ENCODE data around the gene PUS1.
"Not testable (repeated sequence)": the region's sequence is repeated elsewhere in the genome, so short reads cannot be mapped to it uniquely, and the experiment has no call there.

Gene PUS1

DNA sequence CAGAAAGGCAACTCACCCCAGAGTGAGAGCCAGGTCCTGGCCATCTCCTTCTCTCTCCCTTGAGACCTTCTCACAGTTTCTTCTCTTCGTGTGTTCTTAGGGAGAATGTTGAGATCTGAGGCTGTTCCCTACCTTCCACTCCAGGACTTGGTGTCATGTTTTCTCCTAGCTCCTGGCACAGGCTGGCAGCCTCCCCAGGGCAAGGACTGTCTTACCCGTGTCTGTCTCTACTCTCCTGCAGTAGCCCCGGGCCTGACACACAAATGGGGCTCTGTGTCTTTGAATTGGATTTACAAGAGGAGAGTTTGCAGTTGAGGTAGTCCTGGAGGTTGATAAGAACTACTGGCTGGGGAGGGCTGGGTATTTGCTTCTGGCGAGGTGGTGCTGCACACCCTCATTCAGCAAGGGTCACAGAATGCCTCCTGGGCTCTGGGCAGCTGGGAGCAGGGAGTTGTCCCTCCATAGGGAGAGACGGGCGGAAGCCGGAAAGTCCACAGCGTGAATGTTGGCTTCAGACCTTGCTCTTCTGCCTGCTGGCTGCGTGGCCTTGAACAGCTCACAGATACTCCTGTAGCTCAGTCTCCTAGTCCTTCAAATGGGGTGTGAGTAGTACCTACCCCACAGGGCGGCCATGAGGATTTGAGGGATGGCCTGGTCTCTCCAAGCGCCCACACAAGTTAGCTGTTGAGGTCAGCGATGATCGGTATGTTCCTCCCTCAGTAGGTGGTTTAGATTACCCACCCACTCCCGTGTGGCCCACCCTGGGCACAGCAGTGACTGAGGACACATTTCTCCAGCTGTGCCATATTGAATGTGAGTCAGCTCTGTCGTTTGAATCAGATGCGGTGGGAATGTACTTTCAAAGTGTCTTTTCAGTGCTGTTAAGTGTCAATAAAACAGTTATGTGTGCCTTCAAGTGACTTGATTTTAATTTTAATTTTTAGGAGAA lies 30.8 kb downstream of the PUS1 start:
- DNase-seq (ENCODE audit: low read depth in 2 of 2): no peak

DNA sequence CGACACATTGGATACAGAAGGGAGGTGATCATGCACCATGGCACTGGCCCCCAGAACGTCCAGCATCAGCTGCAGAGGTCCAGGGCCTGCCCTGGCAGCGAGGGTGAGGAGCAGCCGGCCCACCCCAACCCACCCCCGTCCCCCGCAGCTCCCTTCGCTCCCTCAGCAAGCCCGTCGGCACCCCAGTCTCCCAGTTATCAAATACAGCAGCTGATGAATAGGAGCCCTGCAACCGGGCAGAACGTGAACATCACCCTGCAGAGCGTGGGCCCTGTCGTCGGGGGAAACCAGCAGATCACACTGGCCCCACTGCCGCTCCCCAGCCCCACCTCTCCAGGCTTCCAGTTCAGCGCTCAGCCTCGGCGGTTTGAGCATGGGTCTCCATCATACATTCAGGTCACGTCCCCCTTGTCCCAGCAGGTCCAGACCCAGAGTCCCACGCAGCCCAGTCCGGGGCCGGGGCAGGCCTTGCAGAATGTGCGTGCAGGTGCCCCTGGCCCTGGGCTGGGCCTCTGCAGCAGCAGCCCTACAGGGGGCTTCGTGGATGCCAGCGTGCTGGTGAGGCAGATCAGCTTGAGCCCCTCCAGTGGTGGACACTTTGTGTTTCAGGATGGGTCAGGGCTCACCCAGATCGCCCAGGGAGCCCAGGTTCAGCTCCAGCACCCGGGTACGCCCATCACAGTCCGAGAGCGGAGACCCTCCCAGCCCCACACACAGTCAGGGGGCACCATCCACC lies 31.7 kb downstream of the PUS1 start:
- DNase-seq (ENCODE audit: low read depth in 2 of 2): not testable (repeated sequence)

DNA sequence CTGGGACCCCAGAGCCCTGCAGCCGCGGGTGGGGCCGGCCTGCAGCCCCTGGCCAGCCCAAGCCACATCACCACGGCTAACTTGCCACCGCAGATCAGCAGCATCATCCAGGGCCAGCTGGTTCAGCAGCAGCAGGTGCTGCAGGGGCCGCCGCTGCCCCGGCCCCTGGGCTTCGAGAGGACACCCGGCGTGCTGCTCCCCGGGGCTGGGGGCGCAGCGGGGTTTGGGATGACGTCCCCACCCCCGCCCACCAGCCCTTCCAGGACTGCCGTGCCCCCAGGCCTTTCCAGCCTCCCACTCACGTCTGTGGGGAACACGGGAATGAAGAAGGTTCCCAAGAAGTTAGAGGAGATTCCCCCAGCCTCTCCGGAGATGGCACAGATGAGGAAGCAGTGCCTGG lies 32.3 kb downstream of the PUS1 start:
- DNase-seq (ENCODE audit: low read depth in 2 of 2): not testable (repeated sequence)

DNA sequence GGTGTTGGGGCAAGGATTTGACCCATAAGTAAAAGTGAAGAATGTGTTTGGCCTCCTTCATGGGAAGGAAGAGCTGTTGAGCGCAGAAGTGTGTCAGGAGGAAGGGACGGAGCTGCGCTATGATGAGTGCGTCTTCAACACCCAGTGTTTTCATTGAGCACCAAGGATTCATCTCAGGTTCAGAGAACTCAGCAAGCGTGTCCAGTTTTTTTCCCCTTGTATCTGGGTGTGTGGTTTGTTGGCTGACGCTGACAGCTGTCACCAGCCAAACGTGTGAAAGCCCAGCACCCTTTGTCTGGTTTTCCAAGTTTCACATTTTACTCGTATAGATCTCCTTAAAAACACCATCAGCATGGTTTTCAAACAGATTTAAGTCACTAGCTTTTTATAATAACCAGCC lies 33.0 kb downstream of the PUS1 start:
- DNase-seq (ENCODE audit: low read depth in 2 of 2): no peak

DNA sequence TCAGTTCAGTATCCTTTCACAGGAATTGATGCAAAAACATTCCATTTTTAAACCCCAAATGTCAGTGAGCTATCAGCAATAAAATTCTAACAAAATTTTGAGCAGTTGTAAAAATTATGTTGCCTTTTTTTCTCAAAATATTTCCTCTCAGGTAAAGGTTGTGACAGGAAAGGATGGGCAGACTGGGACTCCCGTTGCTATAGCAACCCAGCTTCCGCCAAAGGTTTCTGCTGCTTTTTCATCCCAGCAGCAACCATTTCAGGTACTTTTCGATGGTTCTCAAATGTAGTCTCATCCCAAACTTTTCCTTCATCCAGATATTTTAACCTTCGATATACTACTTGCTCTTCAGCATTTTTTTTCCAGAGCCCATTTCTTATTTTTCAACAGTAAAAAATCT lies 34.3 kb downstream of the PUS1 start:
- DNase-seq (ENCODE audit: low read depth in 2 of 2): no peak

DNA sequence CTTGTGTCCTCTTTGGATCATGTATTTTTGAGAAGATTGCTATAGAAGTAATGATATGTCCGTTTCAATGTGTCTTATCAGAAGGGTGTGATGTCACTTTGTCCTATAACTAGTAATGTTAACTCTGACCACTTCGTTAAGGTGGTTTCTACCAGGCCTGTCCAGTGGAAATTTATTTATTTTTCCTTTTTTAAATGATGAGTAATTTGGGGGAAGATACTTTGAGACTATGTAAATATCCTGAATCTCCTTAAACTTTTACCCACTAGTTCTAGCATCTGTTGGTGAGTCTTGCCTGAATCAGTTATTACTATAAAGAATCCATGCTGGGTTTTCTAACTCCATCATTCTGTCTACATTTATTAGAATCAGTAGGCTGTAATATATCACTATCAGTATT lies 36.0 kb downstream of the PUS1 start:
- DNase-seq (ENCODE audit: low read depth in 2 of 2): no peak

DNA sequence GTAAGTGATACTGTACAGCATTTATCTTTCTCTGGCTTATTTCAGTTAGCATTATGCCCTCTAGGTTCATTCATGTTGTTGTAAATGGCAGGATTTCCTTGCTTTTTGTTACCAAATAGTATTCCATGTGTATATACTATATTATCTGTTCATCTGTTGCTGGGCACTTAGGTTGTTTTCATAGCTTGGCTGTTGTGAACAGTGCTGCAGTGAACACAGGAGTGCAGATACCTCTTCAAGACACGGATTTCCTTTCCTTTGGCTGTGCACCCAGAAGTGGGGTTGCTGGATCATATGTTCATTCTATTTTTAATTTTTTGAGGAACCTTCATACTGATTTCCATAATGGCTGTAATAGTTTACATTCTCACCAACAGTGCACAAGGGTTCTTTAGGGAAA lies 42.1 kb downstream of the PUS1 start:
- DNase-seq (ENCODE audit: low read depth in 2 of 2): no peak

DNA sequence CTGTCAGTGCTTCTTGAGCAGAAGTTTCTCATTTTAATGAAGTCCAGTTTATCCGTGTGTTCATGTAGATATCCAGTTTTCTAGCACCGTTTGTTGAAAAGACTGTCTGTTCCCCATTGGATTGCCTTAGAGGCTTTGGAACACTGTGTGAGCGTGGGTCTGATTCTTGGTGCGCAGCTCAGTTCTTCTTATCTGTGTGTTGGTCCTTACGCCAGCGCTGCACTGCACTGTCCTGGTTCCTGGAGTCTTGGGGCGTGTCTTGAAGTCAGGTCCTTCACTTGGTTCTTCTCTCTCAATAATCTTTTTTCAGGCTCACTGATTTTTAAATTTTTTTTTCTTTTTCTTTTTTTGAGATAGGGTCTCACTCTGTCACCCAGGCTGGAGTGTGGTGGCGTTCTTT lies 46.2 kb downstream of the PUS1 start:
- DNase-seq (ENCODE audit: low read depth in 2 of 2): no peak

DNA sequence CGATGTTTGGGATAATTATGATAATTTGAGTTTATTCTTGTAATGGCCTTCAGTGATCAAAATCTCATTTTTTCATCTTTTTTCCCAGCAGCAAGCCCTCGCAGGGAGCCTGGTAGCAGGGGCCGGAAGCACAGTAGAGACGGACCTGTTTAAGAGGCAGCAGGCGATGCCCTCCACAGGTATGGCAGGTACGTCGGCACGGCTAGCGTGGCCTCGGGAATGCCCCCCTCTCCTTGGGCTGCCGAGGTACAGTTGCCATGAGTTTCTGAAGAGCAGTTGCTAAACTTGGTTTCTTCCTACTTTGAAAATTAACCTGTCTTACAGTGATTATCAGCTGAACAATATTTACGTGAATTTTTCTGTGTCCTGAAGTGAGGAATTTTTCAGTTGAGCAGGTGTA lies 50.5 kb downstream of the PUS1 start:
- DNase-seq (ENCODE audit: low read depth in 2 of 2): no peak

DNA sequence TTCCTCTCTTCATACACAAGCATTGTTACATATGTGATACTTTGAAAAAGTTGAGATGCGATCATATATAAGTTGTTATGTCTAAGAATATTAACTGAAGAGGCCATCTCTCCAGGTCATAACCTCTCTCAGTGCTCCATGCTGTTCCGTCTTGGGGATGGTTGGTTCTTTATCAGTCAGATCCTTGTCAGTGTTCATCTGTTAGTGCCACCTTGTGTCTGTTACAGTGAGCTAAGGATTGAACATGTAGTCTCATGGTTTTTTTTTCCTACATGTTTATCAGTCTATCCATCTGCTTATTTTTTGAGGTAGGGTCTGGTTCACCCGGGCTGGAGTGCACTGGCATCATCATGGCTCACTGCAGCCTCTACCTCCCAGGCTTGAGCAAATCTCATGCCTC lies 51.2 kb downstream of the PUS1 start:
- DNase-seq (ENCODE audit: low read depth in 2 of 2): no peak

DNA sequence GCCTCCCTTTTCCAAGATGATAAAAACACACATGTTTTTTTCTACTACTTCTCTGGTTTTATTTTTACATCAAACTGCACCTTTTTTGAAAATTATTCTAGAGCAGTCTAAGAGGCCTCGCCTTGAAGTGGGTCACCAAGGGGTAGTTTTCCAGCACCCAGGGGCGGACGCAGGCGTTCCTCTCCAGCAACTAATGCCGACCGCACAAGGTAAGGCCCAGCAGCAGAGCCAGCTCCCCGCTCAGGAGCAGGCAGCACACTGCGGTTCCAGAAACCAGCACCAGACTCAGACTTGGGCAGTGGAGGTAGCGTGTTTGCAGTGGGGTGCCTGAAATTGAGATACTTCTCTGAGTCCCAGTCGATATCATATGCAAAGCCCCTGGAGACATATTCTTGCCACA lies 52.3 kb downstream of the PUS1 start:
- no peak for DNase-seq (ENCODE audit: low read depth in 2 of 2)

DNA sequence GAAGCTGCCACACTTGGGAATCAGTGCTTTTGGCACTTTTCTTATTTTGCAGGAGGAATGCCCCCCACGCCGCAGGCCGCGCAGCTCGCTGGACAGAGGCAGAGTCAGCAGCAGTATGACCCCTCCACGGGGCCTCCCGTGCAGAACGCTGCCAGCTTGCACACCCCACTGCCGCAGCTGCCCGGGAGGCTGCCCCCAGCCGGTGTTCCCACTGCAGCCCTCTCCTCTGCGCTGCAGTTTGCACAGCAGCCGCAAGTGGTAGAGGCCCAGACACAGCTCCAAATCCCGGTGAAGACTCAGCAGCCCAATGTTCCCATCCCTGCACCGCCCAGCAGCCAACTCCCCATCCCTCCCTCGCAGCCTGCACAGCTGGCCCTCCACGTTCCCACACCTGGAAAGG lies 53.0 kb downstream of the PUS1 start:
- no peak for DNase-seq (ENCODE audit: low read depth in 2 of 2)

DNA sequence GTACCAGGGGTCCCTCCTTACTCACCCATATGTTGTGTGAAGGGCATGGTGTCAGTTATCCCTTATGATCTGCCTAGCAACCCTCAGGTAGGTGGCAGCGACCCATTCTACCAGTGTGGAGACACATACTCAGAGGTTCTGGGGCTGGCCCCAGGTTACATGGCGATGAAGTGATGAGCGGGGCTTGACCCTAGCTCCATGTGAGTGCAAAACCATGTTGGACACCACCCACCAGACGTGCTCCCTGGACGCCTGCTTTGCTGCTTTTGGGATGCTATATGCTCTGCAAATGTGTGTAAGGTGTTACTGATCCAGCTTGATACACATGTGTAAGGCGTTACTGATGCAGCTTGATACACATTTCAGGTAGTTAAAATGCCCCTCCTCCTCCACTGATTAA lies 54.0 kb downstream of the PUS1 start:
- no peak for DNase-seq (ENCODE audit: low read depth in 2 of 2)

DNA sequence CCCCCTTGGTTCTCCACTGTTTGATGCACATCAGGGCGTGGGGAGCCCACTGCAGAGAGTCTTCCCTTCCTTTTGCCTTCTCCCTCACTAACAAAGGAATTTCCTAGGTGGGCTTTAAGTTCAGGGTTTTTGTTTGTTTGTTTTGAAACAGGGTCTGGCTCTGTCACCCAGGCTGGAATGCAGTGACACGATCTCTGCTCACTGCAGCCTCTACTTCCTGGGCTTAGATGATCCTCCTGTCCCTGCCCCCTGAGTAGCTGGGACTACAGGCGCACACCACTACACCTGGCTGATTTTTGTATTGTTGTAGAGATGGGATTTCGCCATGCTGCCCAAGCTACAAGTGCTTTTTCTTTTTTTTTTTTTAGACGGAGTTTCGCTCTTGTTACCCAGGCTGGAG lies 54.5 kb downstream of the PUS1 start:
- DNase-seq (ENCODE audit: low read depth in 2 of 2): no peak

DNA sequence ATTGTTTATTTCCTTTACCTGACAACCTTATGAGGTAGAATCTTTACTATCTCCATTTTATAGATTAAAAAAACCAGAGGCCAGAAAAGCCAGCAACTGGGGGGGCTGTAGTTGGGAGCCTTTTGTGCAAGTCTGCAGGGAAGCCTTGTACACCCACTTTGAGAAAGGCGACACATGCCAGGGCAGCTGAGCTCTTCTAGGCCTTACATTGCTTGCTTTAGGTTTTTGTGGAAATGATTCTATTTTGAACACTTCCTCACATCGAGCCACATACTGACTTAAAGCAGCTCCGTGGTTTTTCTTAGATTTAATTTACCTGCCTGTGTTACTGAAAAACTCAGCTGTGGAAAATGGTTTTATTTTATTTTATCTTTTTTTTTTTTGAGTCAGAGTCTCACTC lies 55.3 kb downstream of the PUS1 start:
- no peak for DNase-seq (ENCODE audit: low read depth in 2 of 2)

DNA sequence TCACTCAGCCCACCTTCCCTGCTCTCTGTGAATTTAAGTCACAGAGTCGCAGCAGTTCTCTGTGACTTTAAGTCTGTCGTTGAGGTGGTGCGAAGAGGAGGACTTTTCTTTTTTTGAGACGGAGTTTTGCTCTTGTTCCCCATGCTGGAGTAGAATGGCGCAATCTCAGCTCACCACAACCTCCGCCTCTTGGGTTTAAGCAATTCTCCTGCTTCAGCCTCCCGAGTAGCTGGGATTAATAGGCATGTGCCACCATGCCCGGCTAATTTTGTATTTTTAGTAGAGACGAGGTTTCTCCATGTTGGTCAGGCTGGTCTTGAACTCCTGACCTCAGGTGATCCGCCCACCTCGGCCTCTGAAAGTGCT lies 56.4 kb downstream of the PUS1 start:
- DNase-seq (ENCODE audit: low read depth in 2 of 2): not testable (repeated sequence)

DNA sequence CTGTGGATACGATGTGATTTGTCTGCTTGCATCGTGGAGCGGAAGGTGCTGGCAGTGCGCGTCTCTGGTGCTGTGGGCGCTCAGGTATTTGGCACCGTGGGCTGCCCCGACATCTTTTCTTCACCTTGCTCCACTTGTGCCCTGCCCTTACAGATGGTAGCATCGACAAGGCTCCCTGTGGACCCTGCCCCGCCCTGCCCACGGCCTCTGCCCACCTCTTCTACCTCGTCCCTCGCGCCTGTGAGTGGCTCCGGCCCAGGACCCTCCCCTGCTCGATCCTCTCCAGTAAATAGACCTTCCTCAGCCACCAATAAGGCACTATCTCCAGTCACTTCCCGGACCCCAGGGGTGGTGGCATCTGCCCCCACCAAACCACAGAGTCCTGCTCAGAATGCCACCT lies 57.3 kb downstream of the PUS1 start:
- no peak for DNase-seq (ENCODE audit: low read depth in 2 of 2)

DNA sequence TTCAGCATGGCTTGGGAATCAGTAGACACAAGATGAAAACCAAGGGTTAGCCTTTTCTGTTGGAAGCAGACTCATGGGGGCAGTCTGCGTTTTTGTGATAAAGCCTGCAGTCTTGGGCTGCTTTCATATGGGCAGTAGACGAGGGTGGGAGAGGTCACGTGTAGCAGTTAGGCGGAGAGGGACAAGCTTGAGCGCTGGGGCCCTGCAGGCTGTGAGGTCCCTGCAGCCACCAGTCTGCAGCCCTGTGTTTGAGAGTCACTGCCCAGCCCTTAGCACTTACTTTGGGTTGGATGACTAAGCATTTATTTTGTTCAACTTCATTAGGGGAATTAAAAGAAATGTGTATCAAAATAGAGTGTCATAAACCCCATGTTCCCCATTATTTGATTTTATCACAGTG lies 57.8 kb downstream of the PUS1 start:
- no peak for DNase-seq (ENCODE audit: low read depth in 2 of 2)

DNA sequence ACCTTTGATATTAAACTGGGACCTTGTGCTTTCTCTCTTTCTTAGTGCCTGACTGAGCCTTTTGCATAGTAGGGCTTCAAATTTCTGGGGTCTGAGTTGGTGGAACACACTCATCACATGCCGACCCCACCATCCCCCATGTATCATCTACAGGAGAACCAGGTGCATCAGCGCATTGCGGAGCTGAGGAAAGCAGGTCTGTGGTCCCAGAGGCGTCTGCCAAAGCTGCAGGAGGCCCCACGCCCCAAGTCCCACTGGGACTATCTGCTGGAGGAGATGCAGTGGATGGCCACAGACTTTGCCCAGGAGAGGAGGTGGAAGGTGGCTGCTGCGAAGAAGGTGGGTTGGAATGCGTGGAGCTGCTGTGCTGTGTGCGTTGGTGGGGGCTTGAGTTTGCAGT lies 58.5 kb downstream of the PUS1 start:
- DNase-seq (ENCODE audit: low read depth in 2 of 2): no peak

DNA sequence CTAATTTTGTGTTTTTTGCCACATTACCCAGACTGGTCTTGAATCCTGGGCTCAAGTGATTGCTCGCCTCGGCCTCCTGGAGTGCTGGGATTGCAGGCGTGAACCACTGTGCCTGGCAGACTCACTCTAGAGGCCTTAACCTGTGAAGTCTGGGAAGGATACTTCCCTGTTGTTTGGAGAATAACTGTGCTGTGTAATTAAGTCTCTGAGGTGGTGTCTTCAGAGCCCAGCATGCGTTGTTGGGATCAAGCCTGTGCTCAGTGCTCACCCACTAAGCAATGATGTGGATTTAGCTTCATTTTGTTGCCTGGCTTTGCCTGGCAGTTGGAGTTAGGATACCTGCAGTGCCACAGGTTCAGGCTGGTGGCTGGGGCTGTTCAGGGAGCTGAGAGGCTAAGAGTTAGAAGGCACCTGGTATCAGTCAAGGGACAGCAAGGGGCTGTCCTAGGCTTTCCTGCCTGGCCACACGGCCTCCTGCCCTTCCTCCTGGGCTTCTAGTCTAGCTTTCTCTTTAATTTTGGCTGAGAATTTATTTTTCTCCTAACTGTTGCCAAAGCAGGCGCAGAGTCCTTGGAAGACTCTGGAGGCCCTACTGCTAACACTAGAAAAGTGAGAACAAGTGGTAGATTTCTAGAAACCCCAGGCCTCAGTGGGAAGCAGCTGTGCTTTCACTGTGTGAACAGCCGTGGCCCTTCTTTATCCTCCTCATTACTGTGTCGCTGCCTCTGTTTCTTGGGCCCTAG lies 59.1 kb downstream of the PUS1 start:
- DNase-seq (ENCODE audit: low read depth in 2 of 2): no peak

DNA sequence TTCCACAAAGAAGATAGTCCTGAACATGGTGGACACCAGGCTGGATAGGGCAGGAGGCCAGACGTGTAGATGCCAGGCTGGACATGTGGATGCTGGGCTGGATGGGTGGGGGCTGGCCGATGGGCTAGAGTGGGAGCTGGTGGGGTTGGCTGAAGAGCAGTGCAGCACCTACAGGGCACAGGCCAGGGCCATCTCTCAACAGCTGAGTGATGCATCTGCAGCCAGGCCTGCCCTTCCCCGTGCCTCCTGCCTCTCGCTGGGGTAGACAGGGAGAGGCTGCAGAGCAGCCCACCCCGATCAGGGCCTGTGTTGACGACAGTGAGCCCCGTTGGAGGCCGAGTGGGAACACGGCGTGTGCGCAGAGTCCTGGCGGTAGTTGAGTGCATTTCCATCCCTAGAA lies 59.9 kb downstream of the PUS1 start:
- DNase-seq (ENCODE audit: low read depth in 2 of 2): no peak

Measured in stimulated activated CD8-positive, alpha-beta memory T cell treated with anti-CD3 and anti-CD28 coated beads, Interleukin-15, amount 100 ng/mL, for 4 hours (primary cell).